Measurements from ENCODE around the gene MDFIC.

The MDFIC gene

DNA sequence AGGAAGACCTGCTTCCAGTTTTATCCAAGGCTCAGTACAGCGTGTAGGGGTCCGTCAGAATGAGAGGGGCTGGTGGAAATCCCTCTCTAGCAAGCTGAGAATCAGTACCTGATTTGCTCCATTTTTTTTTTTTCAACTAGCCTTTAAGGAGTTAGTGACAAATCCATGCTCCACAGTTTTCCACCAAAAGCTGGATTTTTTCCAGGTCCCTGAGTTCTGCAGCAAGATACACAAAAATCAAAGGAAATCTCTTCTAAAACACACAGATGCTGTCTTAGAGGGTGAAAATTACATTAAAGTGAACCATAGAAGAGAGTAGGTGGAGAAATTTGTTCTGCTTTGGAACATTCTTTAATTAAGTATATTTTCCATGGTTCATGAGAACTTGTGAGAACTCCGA, 30.4 kb downstream of the MDFIC start:
- no peak for DNase-seq (ENCODE audit: low read depth, low spot score)

DNA sequence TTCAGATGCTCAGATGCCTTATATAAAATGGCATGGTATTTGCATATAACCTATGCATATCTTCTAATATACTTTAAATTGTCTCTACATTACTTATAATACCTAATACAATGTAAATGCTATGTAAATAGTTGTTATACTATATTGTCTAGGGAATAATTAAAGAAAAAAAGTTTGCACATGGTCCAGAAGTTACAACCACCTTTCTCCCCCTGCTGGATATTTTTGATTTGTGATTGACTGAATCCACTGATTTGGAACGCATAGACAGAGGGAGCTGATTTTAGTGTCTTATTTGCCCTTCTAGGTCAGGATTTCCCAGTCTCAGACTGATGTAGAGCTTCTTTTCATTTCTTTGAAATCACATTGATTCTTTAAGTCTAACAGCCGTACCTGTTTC, 31.8 kb downstream of the MDFIC start:
- DNase-seq (ENCODE audit: low read depth, low spot score): no peak

DNA sequence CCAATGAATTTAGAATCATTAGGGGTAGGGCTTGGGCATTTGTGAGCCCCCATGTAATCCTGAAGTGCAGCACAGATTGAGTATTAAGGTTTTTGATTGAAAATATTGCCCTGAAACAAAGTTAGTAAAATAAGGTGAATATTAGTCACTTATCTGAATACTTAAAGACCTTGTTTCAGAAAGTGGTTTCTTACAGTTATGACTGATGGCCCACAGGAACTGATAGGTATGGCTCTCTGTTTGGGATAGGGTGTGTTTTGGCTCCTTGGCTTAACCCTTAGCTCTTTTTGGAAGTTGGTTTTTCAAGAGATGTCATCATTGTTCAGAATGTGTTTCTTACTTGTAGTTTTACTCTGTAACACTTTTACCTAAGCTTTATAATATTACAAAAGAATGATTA, 34.8 kb downstream of the MDFIC start:
- DNase-seq (ENCODE audit: low read depth, low spot score): no peak

DNA sequence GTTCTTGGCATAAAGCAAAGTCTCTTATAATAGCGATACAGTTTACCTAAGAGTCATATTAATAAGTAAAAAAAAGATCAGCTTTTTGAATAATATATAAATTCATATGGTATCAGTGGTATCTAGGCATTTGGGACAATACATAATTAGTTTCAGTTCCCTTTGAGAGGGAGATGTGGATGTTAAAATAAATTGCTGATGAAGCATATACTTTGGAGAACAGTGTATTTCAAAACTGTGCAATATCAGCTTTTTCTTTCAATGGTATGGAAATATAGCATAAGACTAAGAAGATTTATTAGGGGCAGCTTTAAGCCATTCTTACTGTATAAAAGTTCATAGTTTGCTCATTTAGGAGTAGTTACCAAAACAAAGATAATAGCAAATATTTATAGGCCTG, 35.5 kb downstream of the MDFIC start:
- DNase-seq (ENCODE audit: low read depth, low spot score): no peak

DNA sequence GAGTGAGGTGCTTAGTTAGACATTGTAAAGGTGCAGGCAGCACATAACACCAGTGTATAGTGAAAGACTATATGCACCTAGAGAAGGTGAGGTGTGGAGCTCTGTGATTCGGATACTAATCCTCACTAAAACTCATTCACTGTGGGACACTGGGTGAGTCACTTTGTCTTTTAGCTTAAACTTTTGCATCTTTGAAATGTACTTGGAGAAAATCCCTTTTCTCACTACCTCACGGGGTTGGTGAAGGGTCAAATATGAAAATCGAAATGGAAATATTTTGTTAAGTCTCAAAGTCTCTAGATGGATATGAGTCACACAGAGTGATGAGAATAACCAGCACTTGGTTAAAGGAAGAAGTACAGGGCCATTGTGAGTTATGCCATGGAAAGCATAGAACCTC, 38.0 kb downstream of the MDFIC start:
- DNase-seq (ENCODE audit: low read depth, low spot score): no peak

DNA sequence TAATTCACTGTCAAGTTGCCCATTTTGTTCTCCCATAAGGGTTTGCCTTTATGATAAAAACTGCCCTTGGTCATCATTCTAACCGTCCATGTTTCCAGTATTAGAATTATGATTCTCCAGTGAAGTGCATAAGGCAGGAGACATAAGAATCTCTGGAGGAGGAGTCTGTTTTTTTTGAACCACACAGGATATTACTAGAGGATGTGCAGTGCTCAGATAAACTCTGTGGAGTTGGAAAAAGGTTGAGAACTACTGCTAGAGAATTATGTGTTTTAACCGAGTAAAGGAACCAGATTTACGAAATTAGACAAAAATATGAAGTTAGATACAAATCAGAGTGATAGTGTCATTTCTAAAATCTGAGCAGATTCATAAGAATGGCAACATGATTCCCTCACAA, 40.5 kb downstream of the MDFIC start:
- DNase-seq (ENCODE audit: low read depth, low spot score): no peak

DNA sequence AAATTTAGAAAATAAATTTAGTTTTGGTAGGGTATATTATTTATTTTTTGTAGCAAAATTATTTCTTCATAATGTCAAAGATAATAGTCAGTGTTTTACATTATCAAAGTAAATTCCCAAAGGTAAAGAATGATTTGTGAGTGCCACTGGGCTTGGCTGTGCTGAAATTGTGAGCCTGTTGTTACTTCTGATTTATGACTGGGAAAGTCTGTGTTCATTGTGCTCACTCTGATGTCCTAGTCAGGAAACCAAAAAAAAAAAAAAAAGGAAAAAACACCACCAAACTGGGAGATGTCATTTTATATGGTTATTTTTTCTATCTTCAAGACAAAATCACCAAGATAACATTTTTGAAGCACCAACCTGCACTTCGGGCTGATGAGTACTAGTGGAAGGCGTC, 44.3 kb downstream of the MDFIC start:
- no peak for DNase-seq (ENCODE audit: low read depth, low spot score)

DNA sequence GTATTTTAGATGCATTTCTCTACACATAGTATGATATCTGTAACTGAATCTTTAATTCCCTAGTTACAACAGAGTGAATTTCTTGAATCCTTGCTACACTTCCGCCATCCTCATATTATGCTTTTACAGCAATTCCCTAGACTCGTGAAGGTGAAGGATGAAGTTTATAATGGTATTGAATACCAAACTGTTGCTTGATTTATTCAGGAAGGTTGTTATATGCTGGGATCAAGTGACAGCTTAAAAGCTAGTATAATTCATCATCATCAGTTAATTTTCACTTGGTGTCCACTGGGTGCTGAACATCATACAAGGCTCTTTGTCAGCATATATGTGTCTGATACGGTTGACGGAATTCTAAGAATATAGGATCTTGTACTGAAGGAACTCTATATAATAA, 47.2 kb downstream of the MDFIC start:
- DNase-seq (ENCODE audit: low read depth, low spot score): no peak

DNA sequence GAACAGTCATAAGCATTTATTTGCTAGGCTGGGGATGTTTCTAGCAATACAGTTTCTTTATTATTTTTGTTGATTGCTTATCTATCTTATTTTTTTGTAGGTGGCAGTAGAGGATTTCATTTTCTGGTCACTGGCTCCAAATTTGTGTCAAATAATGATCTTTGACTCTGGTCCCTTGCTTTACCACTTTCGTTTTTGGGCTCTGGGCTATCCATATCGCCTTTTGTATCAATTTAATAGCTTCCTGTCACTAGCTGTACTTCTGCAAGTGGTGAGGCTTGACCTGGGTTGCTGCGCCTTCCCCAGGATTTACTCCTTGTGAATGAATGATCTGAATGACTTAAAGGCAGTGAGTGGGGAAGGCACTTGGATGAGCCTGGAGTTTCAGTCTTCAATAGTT, 48.4 kb downstream of the MDFIC start:
- DNase-seq (ENCODE audit: low read depth, low spot score): no peak

DNA sequence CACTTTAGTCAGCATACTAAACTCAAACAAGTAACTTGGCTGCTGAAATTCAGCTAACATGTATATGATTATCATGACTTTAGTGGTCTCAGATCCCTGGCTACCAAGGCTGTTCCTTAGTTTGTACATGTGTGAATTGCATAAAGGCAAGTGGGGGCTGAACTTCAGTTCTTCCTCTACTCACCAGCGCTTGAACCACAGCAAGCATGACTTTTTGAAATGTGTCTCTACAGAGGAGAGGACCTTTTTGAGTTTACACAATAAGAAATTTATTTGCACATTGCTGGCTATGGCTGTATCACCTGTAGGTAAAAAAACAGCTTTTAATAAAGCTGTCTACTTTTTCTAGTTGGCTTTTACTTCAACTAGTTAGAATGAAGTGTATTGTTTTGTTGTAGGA, 48.8 kb downstream of the MDFIC start:
- DNase-seq (ENCODE audit: low read depth, low spot score): no peak

DNA sequence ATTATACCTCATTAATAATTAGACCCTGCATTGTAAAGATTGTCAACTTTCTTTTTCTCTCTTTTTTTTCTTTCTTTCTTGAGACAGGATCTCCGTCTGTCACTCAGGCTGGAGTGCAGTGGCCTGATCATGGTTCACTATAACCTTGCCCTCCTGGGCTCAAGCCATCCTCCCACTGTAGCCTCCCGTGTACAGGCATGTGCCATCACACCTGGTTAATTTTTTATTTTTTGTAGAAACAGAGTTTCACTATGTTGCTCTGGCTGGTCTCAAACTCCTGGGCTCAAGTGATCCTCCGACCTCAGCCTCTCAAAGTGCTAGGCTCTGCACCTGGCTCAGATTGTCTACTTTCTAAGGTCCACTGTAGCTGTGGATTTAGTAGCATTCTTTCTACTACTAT, 50.7 kb downstream of the MDFIC start:
- DNase-seq (ENCODE audit: low read depth, low spot score): no peak

DNA sequence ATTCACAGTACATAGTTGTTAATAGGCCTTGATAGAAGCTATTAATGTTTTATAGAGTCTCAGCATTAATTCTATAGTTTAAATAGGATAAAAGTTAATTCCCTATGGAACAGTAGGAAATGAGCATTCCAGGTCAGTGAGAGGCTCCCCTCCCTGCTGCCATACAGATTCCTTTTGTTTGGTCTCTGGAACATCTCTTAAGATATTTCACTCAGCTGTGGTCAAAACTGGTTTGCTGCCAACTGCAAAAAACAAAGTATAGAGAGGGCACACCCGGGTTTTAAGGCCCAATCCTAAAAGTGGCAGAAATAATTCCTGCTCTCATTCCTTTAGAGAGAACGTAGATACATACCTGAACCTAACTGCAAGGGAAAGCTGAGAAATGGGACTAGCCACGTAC, 51.3 kb downstream of the MDFIC start:
- no peak for DNase-seq (ENCODE audit: low read depth, low spot score)

DNA sequence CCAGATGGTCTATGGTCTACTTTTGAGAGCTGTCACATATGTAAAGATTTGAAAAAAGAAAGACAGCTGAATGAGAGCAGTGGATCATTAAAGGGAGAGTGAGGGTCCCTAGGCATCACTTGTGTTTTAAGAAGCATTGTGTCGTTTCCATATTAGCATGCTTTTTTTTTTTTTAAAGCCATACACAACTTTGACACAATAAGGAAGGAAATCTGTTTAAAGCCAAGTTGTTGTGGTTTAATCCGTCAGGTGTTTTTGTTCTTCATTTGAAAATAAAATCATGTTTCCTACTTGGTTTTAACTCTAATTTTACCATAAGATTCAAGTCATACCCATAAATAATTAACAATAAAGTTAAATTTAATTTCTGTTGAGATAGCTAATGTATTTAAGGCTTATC, 53.5 kb downstream of the MDFIC start:
- DNase-seq (ENCODE audit: low read depth, low spot score): no peak

DNA sequence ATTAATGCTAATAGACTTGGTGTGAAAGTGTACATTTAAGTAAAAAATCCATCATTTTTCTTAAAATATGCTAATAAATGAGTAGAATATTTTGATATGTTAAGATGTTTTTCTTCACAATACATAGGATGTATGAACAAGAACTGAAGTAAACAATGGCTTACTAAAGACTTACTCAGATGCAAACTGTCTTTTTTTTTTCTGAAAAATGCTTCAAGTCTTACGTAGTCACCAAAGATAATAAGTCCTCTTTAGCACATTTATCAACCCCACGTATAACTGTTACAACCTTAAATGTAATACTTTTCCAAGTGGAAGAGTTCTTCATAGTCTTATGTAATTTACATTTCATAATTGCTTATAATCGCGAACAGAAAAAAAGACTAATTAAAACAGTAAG, 54.8 kb downstream of the MDFIC start:
- no peak for DNase-seq (ENCODE audit: low read depth, low spot score)

DNA sequence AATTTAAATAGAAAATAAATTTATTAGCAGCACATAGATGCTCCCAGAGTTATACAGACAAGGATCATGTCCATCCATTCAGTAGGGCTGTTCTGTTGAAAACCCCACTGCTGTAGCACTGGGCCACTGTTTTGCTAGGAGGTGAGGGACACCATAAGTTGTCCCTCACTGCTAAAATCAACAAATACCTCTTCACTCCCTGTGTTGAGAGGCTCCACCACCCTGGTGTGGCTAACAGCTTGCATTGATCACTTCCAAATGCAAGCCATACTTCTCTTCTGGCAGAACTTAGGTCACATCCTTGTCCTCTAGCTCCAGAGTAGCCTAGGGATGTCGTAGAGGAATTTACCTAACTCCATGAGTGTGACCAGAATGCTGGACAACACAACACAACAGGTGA, 55.4 kb downstream of the MDFIC start:
- no peak for DNase-seq (ENCODE audit: low read depth, low spot score)

DNA sequence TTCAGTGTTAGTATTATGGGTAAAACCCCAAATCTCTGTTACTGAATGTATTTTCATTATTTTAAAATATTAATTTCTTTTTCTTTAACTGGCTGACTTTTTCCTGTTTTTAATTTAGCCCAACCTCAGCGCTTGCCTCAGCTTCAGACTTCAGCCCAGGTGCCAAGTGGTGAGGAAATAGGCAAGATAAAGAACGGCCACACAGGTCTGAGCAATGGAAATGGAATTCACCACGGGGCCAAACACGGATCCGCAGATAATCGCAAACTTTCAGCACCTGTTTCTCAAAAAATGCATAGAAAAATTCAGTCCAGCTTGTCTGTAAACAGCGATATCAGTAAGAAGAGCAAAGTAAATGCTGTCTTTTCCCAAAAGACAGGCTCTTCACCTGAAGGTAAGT, 57.5 kb downstream of the MDFIC start:
- no peak for DNase-seq (ENCODE audit: low read depth, low spot score)

DNA sequence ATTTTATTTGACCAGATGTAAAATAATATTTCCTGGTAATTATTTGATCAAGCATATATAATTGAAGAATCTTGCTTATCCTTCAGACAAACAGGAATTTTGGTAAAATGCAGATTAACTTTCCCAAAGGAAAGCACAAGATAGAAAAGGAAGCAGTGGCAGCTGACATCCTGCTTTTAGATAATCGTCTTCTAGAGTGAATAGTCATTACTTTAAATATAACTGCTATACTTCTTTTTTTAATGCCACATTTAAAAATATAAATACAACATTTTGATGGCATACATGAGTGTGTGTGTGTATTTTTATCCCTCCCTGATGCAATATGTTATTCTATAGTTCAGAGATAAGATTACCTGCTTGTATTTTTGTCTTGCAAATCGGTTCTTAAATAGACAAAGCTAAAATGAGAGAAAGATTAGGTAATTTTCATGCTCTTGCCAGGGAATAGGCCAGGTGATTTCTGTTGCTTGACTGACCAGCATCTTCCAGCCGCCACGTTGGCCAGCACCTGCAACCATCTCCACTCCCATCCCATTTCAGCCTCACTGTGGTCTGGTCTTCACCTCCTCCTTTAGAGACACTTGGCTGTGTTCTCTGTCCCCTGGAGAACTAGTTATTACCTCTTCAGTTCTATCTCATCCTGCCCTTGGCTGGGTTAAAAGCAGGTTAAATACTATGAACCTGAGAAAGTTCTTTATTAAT, 58.1 kb downstream of the MDFIC start:
- no peak for DNase-seq (ENCODE audit: low read depth, low spot score)

DNA sequence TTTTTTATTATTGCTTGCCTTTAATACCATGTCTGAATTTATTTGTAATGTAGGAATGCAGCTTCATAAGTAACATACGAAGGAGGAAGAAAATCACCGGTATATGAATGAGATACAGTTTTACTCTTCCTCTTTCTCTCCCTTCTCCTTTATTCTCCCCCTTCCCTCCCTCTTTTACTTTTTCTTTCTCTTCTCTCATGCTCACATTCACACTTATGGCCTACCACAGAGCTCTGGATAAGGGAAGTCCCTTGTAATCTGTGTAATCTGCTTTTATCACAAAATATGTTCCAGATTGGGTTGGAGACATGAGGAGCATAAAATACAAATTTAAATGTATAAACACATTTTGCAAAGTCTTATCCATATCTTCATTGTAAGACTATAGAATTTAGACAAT, 59.4 kb downstream of the MDFIC start:
- no peak for DNase-seq (ENCODE audit: low read depth, low spot score)

DNA sequence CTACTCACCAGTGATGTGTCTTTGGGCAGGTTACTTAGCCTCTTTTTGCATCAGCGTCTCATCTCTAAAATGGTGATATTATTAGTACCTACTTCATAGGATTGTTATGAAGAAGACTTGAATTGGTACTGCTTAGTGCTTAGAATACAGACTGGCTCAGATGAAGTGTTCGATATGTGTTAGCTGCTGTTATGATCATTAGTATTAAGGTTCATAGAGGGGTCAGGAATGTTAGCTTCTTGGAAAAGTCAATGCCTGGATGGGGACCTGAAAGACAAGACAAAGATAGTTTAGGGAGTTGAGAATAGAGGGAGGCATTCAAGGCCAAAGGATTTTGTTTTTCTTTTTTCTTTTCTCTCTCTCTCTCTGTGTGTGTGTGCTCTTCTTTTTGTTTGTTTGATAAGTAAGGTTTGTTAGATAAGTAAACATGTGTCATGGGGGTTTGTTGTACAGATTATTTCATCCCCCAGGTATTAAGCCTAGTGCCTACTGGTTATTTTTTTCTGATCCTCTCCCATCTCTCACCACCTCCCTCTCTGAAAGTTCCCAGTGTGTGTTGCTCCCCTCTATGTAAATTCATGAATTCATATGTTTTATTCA, 63.3 kb downstream of the MDFIC start:
- DNase-seq (ENCODE audit: low read depth, low spot score): no peak

DNA sequence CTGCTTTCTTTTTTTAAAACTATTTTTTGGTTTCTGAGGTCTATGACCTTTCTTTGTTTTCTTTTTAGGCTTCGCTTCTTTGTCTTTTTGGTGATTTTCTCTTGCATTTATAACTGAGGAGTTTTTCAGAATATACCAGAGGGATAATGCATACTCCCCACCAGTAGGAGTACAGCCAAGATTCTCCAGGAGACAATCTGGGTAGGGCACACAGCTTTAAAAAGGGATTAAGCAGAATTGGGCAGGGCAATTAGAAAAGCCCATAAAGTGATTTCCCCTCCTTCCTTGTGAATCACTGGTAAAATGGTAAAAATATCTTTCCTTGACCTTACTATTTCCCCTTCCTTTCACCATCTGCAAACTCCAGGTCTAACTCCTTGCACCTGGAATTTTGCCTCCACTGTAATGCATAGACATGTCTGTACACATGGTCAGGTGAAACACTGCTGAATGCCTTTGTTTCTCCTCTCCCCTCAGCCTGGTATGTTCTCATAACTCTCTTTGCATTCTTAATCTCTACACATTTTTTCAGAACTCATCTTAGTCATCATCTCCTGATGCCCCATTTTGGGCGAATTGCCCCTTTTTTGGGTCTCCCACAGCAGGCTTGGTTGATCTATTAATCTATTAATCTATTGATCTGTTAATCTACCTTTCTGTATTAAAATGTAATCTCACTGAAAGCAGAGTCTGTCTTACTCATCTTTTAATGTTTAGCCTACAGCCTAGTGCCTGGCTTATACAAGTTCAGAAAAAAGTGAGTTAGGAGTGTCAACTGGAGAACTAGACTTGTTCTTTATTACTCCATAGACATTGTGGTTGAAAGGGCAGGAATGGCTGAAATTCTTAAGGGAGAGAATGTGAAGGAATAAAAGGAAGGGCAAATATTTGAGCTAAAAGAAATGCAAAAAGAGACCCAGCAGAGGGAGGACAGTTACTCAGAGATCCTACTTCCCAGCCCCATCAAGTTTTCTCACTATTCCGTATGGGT, 64.6 kb downstream of the MDFIC start:
- no peak for DNase-seq (ENCODE audit: low read depth, low spot score)

DNA sequence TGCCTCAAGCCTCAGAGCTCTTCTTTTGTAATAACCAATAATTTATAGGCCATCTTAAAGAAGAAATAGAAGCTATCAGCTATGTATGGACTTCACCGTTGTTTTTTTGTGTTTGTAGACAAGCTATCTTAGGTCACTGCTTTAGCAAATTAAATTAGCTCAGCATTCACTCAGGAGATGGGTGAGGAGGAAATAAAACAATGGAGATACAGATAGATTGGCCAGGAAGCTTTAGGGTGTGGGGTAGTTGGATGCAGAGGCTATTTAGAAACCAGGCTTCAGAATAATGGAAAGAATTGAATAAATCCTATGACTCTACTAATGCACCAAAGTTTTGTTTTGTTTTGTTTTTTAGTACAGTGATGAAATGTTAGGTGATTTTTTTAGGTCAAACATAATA, 66.1 kb downstream of the MDFIC start:
- no peak for DNase-seq (ENCODE audit: low read depth, low spot score)

DNA sequence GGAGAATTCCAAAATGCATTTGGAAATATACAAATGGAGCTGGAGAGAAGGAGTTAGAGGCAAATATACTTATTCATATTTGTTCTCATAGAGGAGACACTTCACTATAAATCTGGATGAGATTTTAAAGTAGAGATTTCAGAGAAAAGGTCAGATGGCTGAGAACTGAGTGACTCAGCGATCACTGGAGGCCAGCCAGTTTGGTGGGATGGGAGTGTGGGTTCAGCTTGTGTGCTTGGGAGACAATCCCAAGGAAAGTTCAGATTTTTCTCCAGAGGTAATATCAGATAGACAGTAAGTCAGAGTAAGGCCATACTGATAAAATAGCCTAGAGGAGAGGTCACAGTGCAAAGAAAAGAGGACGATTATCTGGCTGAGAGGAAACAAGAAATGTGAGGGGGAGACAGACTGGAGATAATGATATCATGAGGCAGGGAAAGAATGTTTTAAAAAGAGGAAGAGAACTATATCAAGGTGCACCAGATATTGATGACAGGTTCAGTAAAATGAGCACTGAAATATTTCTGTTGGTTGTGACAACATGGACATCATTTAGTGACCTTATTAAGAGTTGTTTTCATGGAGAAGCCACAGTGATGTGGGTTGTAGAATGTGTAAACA, 67.0 kb downstream of the MDFIC start:
- DNase-seq (ENCODE audit: low read depth, low spot score): no peak

All from ELF-1 (cell line).